Heart left ventricle (tissue), 16 donors: Measurements from ENCODE around the gene SIGLEC15. TPM values are rescaled to one million over a fixed set of nuclear protein-coding genes. Genes with fewer than 3 reads are reported as not detected.
"Not testable (repeated sequence)": the region's sequence is repeated elsewhere in the genome, so short reads cannot be mapped to it uniquely, and the experiment has no call there.

ENCODE experiments used
- ATAC-seq, 4 donors: fragments of 200-7000 bp; cut with Tn5 transposase; one replicate each; pipeline ENCODE4 v1.9.1; 2020 to 2022; ENCODE audit warnings: moderate library complexity in 4 of 4, mild to moderate bottlenecking in 3 of 4, moderate number of reproducible peaks in 1 of 4
- DNase-seq, 5 donors: peaks; one replicate each; pipeline ENCODE4 v3.0.0-alpha.2; 2020
- H3K27ac ChIP-seq, 12 donors: fragments of 200-600 bp; sonication (generic) in 4 of 12; one replicate each; pipeline versions ENCODE4 v1.5.0 to v1.8.0; 2016 to 2022; ENCODE audit warnings: mild to moderate bottlenecking in 2 of 12
- H3K27me3 ChIP-seq, 9 donors: fragments of 200-600 bp; sonication (generic) in 2 of 9; one replicate each; pipeline versions ENCODE4 v1.5.1 to v1.8.0; 2016 to 2022; ENCODE audit warnings: mild to moderate bottlenecking in 3 of 9
- H3K36me3 ChIP-seq, 9 donors: fragments of 200-600 bp; sonication (generic) in 2 of 9; one replicate each; pipeline versions ENCODE4 v1.5.0 to v1.8.0; 2018 to 2022; ENCODE audit warnings: mild to moderate bottlenecking in 2 of 9
- H3K4me1 ChIP-seq, 12 donors: fragments of 200-600 bp; sonication (generic) in 4 of 12; one replicate each; pipeline versions ENCODE4 v1.5.0 to v1.8.0; 2016 to 2022; ENCODE audit warnings: mild to moderate bottlenecking in 3 of 12
- H3K4me3 ChIP-seq, 12 donors: fragments of 200-600 bp; sonication (generic) in 4 of 12; one replicate each; pipeline versions ENCODE4 v1.5.0 to v1.8.0; 2017 to 2022; ENCODE audit warnings: mild to moderate bottlenecking in 9 of 12, moderate library complexity in 4 of 12
- H3K9me3 ChIP-seq, 12 donors: fragments of 200-600 bp; sonication (generic) in 4 of 12; one replicate each; pipeline versions ENCODE4 v1.5.0 to v1.8.0; 2016 to 2022; ENCODE audit warnings: mild to moderate bottlenecking in 1 of 12
- CTCF ChIP-seq, 12 donors: fragments of 200-600 bp; sonication (generic) in 4 of 12; IDR thresholded peaks; one replicate each; pipeline versions ENCODE4 v1.5.0 to v1.8.0; 2018 to 2022; ENCODE audit warnings: antibody characterized with exemption in 12 of 12, mild to moderate bottlenecking in 5 of 12
- POLR2A ChIP-seq, 2 donors: fragments of 450-650 bp; IDR thresholded peaks; one replicate each; pipeline ENCODE4 v1.6.1; 2017; ENCODE audit warnings: antibody characterized with exemption in 2 of 2, mild to moderate bottlenecking in 2 of 2, moderate library complexity in 2 of 2
- WGBS, 4 donors: extraction: QIAGEN DNeasy Blood & Tissue Kit in 2 of 4; methylation state at CpG; one replicate each; pipeline versions ENCODE4 v1.1.5 to v1.1.7; 2013 to 2018; 5-methylcytosine and 5-hydroxymethylcytosine counted together
- intact Hi-C, 10 donors: fragments of 100-400 bp; cut with DNase I; formaldehyde crosslinking; loops; one replicate each; pipeline versions ENCODE4 v1.11.1 to v1.14.2; 2022
- polyA plus RNA-seq, 2 donors: library from polyadenylated mRNA; stranded (reverse); fragments of 200-250 nt; gene quantifications; one replicate each; pipeline ENCODE4 v1.2.3, GENCODE V29; 2013
- total RNA-seq, 9 donors: library from RNA; depleted of rRNA in 2 of 9; stranded (reverse); fragments of >200 nt in 2 of 9; fragmentation: NEBNext Ultra II Directional in 3 of 9; extraction: Animal tissue kit (Norgen Biotek cat#: 25700) in 3 of 9; gene quantifications; one replicate each; pipeline versions ENCODE4 v1.1.0 to v1.2.4, GENCODE V29; 2016 to 2023
- donor health status: ischemic (EF 13 %, LVEDD 7.1; RV severe dilation, severe dysfunction).
- donor health status: healthy with polysubstance abuse.
- donor health status: DM: no; HTN: yes; CAD: no.
- donor health status: DM: no; HTN: no; CAD: no.
- donor health status: ischemic (EF 25% LVEDD 6.9; RV normal size, moderate dysfunction).
- donor health status: ischemic (EF 25% LVEDD 5.7; RV mildly dilated, moderate dysfunction).
- donor health status: healthy.
- donor health status: DM: yes; HTN: yes; CAD: no.
- donor health status: ischemic (EF 35%, LVEDD 5.7; RV mildly dilated, moderate dysfunction).
- donor health status: nonischemic (EF 11% LVEDD 7.7; RV severe dilation, severe dysfunction).
- donor health status: DM: yes; HTN: yes; CAD: no.
- donor health status: PGD.
- donor health status: ischemic (EF 29% LVEDD 5.4; RV normal size, mild dysfunction).
- donor health status: nonischemic (EF 23%, LVEDD 6.1; RV moderate dilation, normal function).

The SIGLEC15 gene
- total and polyA plus RNA-seq, 11 donors: 0.08 to 0.77 (median 0.38) TPM; not detected in 4

GRCh38 chr18:45821026-45821425 is 4.4 kb upstream of the SIGLEC15 start:
- peaks cover 0 to 15% (median 0%) of the 10 kb centered on the region in 12 donors for H3K9me3 ChIP-seq
- peaks cover 0 to 6% (median 0%) of the 10 kb centered on the region in 12 donors for H3K4me1 ChIP-seq
- DNase-seq: no peak
- no peak overlapping the region for H3K4me3 ChIP-seq
- H3K36me3 ChIP-seq: no peaks in the 10 kb centered on the region
- TF ChIP-seq POLR2A (IDR thresholded peaks at IDR 0.05): no peak
- no peaks in the 10 kb centered on the region for H3K27me3 ChIP-seq
- intact Hi-C loops: loop anchor here in 1 of 10 donors (5.0 kb wide), 1 partner anchor 34 kb away; no protein-coding TSS in a partner anchor
- no peak overlapping the region for H3K27ac ChIP-seq
- 92 to 97% (median 93%) methylated on average over 2 of the region's 2 CpGs for WGBS, 4 donors
- no peak for ATAC-seq

- H3K36me3 ChIP-seq: no peaks in the 10 kb centered on the region
- H3K9me3 ChIP-seq: peaks cover 0 to 10% (median 0%) of the 10 kb centered on the region in 12 donors
- WGBS, 4 donors: 77 to 94% (median 89%) methylated on average over 1 of the region's 1 CpG
- H3K27me3 ChIP-seq: no peaks in the 10 kb centered on the region
- no peak for DNase-seq
- intact Hi-C loops: loop anchor here in 1 of 10 donors (5.0 kb wide), 1 partner anchor 34 kb away; no protein-coding TSS in a partner anchor
- H3K27ac ChIP-seq: no peak overlapping the region
- no peak overlapping the region for H3K4me3 ChIP-seq
- no peak for ATAC-seq
- TF ChIP-seq CTCF (IDR thresholded peaks at IDR 0.05): no peak
- TF ChIP-seq POLR2A (IDR thresholded peaks at IDR 0.05): no peak
- H3K4me1 ChIP-seq: peaks cover 0 to 6% (median 0%) of the 10 kb centered on the region in 12 donors
Observed at GRCh38 chr18:45821711-45822110, 3.8 kb upstream of the SIGLEC15 start.

GRCh38 chr18:45826084-45826483 is 609 bp downstream of the SIGLEC15 start:
- intact Hi-C loops: no loop called here
- Histone ChIP-seq H3K4me1 (peaks cover 0 to 32% (median 7%) of the 10 kb centered on the region in 12 donors), H3K27me3 (no peaks in the 10 kb centered on the region), H3K27ac (no peak overlapping the region), H3K36me3 (no peaks in the 10 kb centered on the region), H3K4me3 (no peak overlapping the region), H3K9me3 (peaks cover 0 to 6% (median 0%) of the 10 kb centered on the region in 12 donors)
- DNase-seq (no peak), ATAC-seq (no peak)
- TF ChIP-seq CTCF (IDR thresholded peaks at IDR 0.05) (no peak), POLR2A (IDR thresholded peaks at IDR 0.05) (no peak)
- WGBS, 4 donors: 80 to 93% (median 88%) methylated on average over 4 of the region's 4 CpGs

DNA sequence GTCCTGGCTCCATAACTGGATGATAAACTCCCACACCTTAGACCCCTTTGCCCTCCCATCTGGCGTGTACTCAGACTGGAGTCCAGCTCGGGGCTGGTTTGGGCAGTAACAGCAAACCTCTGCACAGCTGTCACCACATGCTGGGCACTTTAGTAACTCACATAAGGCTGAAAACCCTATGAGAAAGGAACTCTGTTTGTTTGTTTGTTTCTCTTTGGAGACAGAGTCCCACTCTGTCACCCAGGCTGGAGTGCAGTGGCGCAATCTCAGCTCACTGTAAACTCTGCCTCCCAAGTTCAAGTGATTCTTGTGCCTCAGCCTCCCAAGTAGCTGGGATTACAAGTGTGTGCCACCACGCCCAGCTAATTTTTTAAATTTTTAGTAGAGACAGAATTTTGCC is 1.2 kb downstream of the SIGLEC15 start:
- H3K9me3 ChIP-seq, DNase-seq, intact Hi-C loops, ATAC-seq, H3K27ac ChIP-seq, H3K27me3 ChIP-seq, H3K36me3 ChIP-seq, H3K4me3 ChIP-seq: not testable (repeated sequence)
- peaks cover 0 to 32% (median 7%) of the 10 kb centered on the region in 12 donors for H3K4me1 ChIP-seq
- 86 to 99% (median 97%) methylated on average over 4 of the region's 4 CpGs for WGBS, 4 donors

DNA sequence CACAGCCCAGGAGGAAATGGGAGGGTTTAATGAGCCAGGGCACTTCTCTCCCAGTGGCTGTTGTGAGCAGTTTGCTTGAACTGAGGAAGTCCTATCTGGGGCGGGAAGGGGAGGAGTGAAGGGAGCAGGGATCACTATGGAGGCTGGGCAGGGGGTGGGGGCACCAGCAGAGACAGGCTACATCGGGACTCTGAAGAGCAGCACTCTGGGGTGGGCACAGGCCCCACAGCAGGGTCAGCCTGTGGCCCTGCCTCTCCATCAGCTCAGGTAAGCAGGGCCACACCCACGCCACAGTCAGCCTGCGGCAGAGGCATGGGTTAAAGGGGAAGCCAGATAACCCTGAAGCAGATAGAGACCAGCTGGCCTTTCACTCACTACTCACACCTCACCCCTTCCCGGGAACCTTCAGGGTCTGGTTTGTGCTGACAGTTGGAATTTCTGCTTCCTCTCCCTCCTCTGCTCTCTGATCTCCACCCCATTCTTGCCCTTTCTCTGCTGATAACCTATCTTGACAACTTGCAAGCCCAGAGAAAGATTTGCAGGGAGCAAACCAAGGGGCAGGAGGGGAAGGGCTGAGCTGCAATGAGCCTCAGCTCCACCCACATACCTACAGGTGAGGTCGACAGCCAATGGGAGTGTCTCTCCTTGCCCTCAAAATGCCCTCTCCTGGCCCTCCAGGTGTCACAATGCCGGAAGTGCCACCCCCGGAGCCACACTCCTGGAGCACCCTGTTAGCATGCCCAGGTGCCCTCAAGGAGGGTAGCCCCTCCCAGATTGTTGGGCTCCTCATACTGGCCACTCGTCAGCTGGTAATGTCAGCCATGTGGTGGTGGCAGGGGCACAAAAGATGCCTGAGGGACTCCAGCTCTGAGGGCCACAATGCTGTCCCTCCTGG is 3.7 kb downstream of the SIGLEC15 start:
- WGBS, 4 donors: 36 to 50% (median 46%) methylated on average over 9 of the region's 9 CpGs
- DNase-seq (peak in 1 of 5 donors; percentile 42), ATAC-seq (peak in 3 of 4 donors; percentile 56 to 79 (median 63))
- intact Hi-C loops: no loop called here
- peak overlapping the region in 2 of 12 donors; percentile 5 to 46 for H3K4me3 ChIP-seq
- no peaks in the 10 kb centered on the region for H3K9me3 ChIP-seq
- peak overlapping the region in 1 of 12 donors; percentile 63 for H3K27ac ChIP-seq
- H3K36me3 ChIP-seq: no peaks in the 10 kb centered on the region
- peaks cover 0 to 32% (median 7%) of the 10 kb centered on the region in 12 donors for H3K4me1 ChIP-seq
- peaks cover 0 to 8% (median 0%) of the 10 kb centered on the region in 9 donors for H3K27me3 ChIP-seq
- TF ChIP-seq CTCF (IDR thresholded peaks at IDR 0.05) (no peak), POLR2A (IDR thresholded peaks at IDR 0.05) (no peak)
